Measurements from ENCODE around the gene UBE3B. TPM values are rescaled to one million over a fixed set of nuclear protein-coding genes. Genes with fewer than 3 reads are reported as not detected.

Gene UBE3B
- polyA plus RNA-seq, 4 donors, result 24.8 to 39.3 (median 35.2) TPM

DNA sequence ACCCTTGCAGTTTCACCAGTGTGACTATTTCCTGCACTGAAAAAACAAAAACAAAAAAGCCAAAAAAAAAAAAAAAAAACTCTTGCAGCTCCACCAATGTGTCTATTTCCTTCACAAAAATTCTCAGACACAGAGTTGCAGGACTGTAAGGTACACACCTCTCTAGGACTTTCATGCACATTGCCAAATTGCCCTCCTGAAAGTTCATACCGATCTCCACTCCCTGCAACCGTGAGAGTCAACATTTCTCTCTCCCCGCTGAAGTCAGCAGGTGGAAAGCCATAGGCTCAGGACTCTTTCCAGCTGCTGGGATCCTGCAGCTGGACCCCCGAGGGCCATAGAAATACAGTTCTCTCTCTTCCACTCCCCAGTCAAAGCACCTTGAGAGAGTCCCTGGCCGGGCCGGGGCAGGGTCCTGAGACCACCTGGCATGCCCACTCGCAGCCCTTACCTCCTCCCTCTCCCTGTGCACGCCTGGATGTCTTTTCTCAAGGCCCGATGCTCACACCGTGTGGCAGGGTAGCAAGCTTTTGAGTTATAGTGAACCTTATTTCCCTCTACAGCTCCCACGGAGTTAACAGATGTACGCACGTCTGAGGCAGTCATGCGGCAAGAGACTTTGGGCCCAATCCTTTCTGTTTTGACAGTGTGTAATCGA lies 72.3 kb downstream of the UBE3B start:
- no peak for DNase-seq (ENCODE audit: low read depth in 4 of 4, low spot score in 2 of 4)

DNA sequence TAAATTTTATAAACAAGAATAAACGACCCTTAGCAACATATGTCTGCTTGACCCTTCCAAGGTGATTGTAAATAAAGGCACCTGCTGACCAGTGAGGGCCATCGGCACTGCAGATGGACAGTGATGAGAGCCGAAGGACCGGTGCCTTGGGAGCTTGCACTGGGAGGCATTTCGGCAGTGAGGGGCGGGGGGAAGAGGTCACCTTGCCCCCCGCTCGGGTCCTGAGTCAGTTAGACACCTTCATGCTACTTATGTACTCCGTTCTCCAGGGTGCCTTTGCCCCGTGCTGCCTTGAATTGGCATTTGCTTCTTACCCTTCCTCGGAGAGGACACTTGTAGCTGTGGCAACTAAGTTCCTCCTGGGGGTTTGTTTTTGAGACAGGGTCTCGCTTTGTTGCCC lies 72.8 kb downstream of the UBE3B start:
- DNase-seq (ENCODE audit: low read depth in 4 of 4, low spot score in 2 of 4), result no peak

DNA sequence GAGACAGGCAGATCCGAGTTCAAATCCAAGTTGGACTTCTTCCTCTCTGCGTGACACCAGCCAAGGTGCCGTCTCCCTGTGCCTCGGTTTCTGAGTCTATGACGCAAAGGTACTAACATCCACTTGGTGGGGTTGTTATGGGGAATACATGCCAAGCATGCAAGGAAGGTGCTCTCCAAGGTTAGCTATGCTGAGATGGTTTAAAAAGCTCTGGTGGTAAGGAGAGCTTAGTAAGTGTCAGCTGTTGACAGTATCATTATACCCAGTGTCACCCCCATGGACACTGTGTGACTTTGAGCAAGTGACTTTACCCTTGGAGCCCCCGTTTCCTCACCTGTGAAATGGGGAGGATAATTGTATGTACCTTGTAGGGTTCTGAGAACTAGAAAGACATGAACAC lies 73.7 kb downstream of the UBE3B start:
- no peak for DNase-seq (ENCODE audit: low read depth in 4 of 4, low spot score in 2 of 4)

- no peak for DNase-seq (ENCODE audit: low read depth in 4 of 4, low spot score in 2 of 4)
These were observed 75.5 kb downstream of the UBE3B start for GRCh38 chr12:109552971-109553370.

DNA sequence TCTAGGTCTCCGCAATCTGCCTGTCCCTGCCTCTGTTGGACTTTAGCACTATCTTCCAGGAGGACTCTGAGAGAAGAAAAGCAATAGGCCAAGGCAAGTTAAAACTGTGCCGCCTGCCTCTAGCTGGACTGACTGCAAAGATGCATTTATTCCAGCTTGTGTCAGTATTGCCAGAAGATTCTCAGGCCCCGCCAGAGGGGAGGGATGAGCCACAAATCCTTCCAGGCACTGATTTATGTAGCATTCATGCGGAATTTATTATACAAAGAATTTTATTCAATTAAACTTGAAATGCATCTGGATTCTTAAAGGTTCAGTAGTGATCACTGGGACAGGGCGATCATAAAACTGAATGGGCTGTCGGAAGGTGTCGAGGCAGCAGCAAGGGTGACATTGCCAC lies 76.0 kb downstream of the UBE3B start:
- DNase-seq (ENCODE audit: low read depth in 4 of 4, low spot score in 2 of 4), result no peak

GRCh38 chr12:109553906-109554500 lies 76.6 kb downstream of the UBE3B start:
- no peak for DNase-seq (ENCODE audit: low read depth in 4 of 4, low spot score in 2 of 4)

DNA sequence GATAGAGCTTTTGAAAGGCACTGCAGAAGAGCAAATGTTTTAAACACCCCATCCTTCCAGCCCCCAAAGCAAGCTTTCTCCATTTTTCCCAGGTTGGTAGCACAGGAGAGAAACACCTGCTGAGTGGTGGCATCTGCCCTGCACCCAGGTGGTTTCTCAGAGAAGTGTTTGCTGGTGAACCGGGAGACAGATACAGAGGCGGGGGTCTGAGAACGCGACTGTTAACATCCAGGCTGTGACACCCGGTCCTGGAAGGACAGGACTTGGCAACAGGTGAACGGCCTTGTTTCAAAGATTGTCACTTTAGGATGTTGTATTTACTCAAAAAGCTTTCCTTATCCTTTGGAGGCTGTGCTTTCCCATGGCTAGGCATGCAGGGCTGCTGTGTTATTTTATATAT lies 77.3 kb downstream of the UBE3B start:
- no peak for DNase-seq (ENCODE audit: low read depth in 4 of 4, low spot score in 2 of 4)

GRCh38 chr12:109555431-109556315 lies 78.2 kb downstream of the UBE3B start:
- DNase-seq (ENCODE audit: low read depth in 4 of 4, low spot score in 2 of 4), result no peak

GRCh38 chr12:109557200-109557599 lies 79.8 kb downstream of the UBE3B start:
- DNase-seq (ENCODE audit: low read depth in 4 of 4, low spot score in 2 of 4), result no peak

DNA sequence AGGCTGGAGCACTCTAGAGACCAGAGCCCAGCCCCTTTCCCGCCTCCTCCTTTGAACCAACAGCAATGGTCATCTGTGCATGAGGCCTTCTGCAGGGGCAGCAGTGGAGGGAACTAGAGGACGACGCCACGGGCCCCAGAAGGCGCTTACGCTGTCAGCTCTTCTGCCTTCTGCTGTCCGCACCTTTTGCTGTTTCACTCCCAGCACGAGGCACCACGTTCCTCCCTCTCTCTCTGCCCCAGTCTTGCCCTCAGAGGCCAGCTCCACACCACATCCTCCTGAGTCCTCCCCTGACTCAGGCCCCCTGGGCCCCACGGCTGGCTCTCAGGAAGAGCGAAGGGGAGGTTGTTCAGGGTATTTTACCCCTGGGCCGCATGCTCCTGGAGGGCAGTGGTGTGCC lies 80.4 kb downstream of the UBE3B start:
- DNase-seq (ENCODE audit: low read depth in 4 of 4, low spot score in 2 of 4), result no peak

- DNase-seq (ENCODE audit: low read depth in 4 of 4, low spot score in 2 of 4), result no peak
These were observed 81.2 kb downstream of the UBE3B start for GRCh38 chr12:109558374-109559199.

GRCh38 chr12:109559200-109559505 lies 81.7 kb downstream of the UBE3B start:
- no peak for DNase-seq (ENCODE audit: low read depth in 4 of 4, low spot score in 2 of 4)

- no peak for DNase-seq (ENCODE audit: low read depth in 4 of 4, low spot score in 2 of 4)
These were observed 82.2 kb downstream of the UBE3B start for GRCh38 chr12:109559601-109560000.

DNA sequence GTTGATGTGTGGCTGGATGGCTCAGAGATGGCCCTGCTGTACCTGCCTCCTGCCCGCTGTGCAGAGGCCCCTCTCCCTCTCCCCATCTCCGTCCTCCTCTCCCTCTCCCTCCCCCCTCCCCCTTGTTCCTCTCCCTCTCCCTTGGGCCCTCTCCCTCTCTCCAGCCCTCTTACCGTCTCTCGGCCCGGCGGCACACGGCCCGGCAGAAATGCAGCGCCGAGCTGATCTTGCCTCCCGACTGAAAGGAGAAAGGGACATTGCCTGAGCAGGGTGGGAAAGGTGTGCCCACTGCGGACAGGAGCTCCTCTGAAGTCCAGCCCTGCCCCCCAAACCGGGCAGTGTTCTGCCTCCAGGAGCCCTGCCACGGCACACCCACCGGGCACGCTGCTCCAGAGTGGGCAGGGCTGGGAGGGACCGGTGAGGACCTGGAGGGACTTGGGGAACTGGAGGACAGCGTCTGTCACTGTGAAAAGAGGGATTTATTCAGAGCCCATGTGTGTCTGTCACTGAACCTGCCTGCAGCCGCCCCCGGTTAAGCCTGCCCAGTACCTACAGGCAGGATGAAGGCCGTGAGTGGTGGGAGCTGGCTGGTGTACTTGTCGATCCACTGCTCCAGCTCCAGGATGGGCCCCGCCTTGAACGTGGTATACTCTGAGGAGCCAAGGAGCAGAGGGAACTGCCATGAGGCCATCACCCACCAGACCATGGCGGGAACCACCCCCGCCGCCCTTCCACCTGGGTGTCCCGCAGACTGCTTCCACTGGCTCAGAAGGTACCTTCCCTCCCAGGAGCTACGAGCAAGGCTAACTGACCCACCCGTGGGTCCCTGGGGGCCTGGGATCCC lies 83.7 kb downstream of the UBE3B start:
- no peak for DNase-seq (ENCODE audit: low read depth in 4 of 4, low spot score in 2 of 4)

DNA sequence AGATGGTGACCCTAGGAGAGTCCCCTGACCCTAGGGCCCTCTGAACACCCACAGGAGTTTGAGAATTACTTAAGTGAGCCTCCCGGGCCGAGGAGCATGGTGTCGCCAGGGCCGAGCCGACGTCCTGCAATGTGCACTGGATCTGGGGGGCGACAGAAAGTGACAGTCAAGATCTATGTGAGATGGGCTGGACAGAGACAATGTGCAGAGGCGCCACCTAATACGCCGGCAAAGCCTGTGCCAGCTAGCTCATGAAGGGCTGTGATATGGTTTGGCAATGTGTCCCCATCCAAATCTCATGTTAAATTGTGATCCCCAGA lies 84.2 kb downstream of the UBE3B start:
- no peak for DNase-seq (ENCODE audit: low read depth in 4 of 4, low spot score in 2 of 4)

DNA sequence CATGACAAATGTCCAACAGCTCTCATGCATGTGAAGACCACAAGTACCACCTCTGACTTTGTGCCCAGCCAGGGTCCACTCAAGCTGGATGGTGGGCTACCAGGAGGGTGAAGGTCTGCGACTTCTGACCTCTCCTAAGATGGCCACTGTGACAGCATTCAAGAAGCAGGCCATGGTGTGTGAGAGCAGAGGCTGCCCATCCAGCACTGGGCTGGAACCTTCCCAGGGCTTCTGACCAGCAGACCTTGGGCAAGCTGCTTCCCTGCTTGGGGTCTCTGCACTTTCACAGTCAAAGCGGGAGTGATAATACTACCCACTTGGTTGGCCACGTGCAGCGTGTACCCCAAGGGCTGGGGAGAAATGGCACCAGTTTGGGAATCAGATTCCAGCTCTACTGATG lies 85.4 kb downstream of the UBE3B start:
- DNase-seq (ENCODE audit: low read depth in 4 of 4, low spot score in 2 of 4), result no peak

- DNase-seq (ENCODE audit: low read depth in 4 of 4, low spot score in 2 of 4), result no peak
These were observed 86.2 kb downstream of the UBE3B start for GRCh38 chr12:109563291-109564284.

- DNase-seq (ENCODE audit: low read depth in 4 of 4, low spot score in 2 of 4), result no peak
These were observed 89.0 kb downstream of the UBE3B start for GRCh38 chr12:109566424-109566823.

DNA sequence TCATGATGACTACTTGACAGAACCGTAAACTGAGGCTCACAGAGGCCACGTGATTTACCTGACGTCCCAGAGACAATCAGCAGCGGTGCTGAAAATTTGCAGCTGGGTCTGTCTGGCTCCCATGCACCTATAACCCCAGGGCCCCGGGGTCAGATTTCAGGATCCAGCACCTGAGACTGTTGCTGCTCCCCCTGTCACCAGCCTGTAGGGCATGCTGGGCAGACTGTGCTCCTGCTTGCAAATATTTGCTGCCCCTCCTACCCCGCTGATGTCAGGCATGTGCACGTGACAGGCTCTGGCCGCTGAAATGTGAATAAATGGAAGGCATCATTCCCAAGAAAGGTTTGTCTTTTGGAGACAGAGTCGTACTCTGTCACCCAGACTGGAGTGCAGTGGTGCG lies 89.9 kb downstream of the UBE3B start:
- DNase-seq (ENCODE audit: low read depth in 4 of 4, low spot score in 2 of 4), result no peak

Data from left renal cortex interstitium (tissue), 4 donors.